Transverse colon (tissue), 4 donors: ENCODE data around the gene CNTN4. TPM values are rescaled to one million over a fixed set of nuclear protein-coding genes. Genes with fewer than 3 reads are reported as not detected.

Experiments
- DNase-seq: peaks from one replicate; pipeline ENCODE4 v3.0.0-alpha.2; 2019
- H3K27ac ChIP-seq, 4 donors: fragments of 200-600 bp; sonication (generic); 2 replicates each; pipeline ENCODE4 v1.5.1; 2016 to 2018; ENCODE audit warnings: inconsistent platforms in 4 of 4
- H3K27me3 ChIP-seq: fragments of 200-600 bp; sonication (generic); 2 replicates; pipeline ENCODE4 v1.5.1; 2017; ENCODE audit warnings: inconsistent platforms
- H3K36me3 ChIP-seq, 4 donors: fragments of 200-600 bp; sonication (generic); 2 replicates each; pipeline ENCODE4 v1.5.1; 2017 to 2019; ENCODE audit warnings: inconsistent platforms in 4 of 4
- H3K4me1 ChIP-seq, 4 donors: fragments of 200-600 bp; sonication (generic); 2 replicates each; pipeline ENCODE4 v1.5.1; 2017 to 2020; ENCODE audit warnings: inconsistent platforms in 4 of 4
- H3K4me3 ChIP-seq, 4 donors: fragments of 200-600 bp; sonication (generic); 1 replicate in 1 of 4; 2 replicates in 3 of 4; pipeline versions ENCODE4 v1.5.1 to v1.6.1; 2017 to 2019; ENCODE audit warnings: inconsistent platforms in 4 of 4
- H3K9me3 ChIP-seq, 2 donors: fragments of 200-600 bp; sonication (generic); 2 replicates each; pipeline ENCODE4 v1.5.1; 2017 to 2019; ENCODE audit warnings: inconsistent platforms in 2 of 2
- CTCF ChIP-seq, 5 experiments: fragments of 200-600 bp in 3 of 5; fragments of 450-650 bp in 2 of 5; sonication (generic) in 3 of 5; IDR thresholded peaks; 1 replicate in 2 of 5; 2 replicates in 3 of 5; pipeline ENCODE4 v1.5.1; 2016 to 2017; ENCODE audit warnings: antibody characterized with exemption in 5 of 5, inconsistent platforms in 3 of 5, mild to moderate bottlenecking in 2 of 5, moderate library complexity in 1 of 5
- EP300 ChIP-seq: sonication (generic); formaldehyde crosslinking; IDR thresholded peaks from one replicate; pipeline ENCODE4 v1.6.1; 2017; ENCODE audit warnings: antibody characterized with exemption, low read depth
- POLR2A ChIP-seq: fragments of 450-650 bp; IDR thresholded peaks from one replicate; pipeline ENCODE4 v1.6.1; 2016; ENCODE audit warnings: antibody characterized with exemption, mild to moderate bottlenecking, moderate library complexity
- POLR2AphosphoS5 ChIP-seq, 3 donors: sonication (generic); formaldehyde crosslinking; IDR thresholded peaks; one replicate each; pipeline ENCODE4 v1.6.1; 2016; ENCODE audit warnings: antibody characterized with exemption in 3 of 3
- WGBS, 2 donors: methylation state at CpG; one replicate each; pipeline ENCODE4 v1.1.5; 2018; ENCODE audit warnings: low coverage in 1 of 2; 5-methylcytosine and 5-hydroxymethylcytosine counted together
- in situ Hi-C, 4 donors: fragments of 200-750 bp; cut with MboI; loops; one replicate each; pipeline versions ENCODE4 v1.15.0 to v1.15.1; 2017; ENCODE audit warnings: low sequenced_read_pairs in 3 of 4, low pct_ligation_motif_present in 1 of 4, low pct_unique_long_range_greater_than_20kb in 1 of 4
- intact Hi-C: fragments of 100-400 bp; cut with DNase I; formaldehyde crosslinking; loops from one replicate; pipeline ENCODE4 v1.15.1; 2023; ENCODE audit warnings: low total_unique reads
- total RNA-seq, 4 donors: library from RNA; depleted of rRNA; stranded (reverse); fragments of >200 nt; gene quantifications; one replicate each; pipeline ENCODE4 v1.1.0, GENCODE V29; 2016

CNTN4 gene
- total RNA-seq, 4 donors from 2014 or later = 17.6 to 49.0 (median 17.8) TPM

- H3K36me3 ChIP-seq = no peaks in the 10 kb centered on the region
- H3K27me3 ChIP-seq = no peaks in the 10 kb centered on the region
- no peak for DNase-seq
- no peaks in the 10 kb centered on the region for H3K9me3 ChIP-seq
- peaks cover 0 to 7% (median 3%) of the 10 kb centered on the region in 4 donors for H3K4me1 ChIP-seq
- in situ Hi-C loops (no loop called here), intact Hi-C loops (no loop called here)
- WGBS, 2 donors = 20 to 35% methylated on average over 3 of the region's 3 CpGs
- no peak overlapping the region for H3K27ac ChIP-seq
- no peak for TF ChIP-seq EP300
- H3K4me3 ChIP-seq = no peak overlapping the region
Observed at GRCh38 chr3:2578560-2578959, 479.9 kb downstream of the CNTN4 start.

- no peaks in the 10 kb centered on the region for H3K9me3 ChIP-seq
- intact Hi-C loops (no loop called here), in situ Hi-C loops (no loop called here)
- no peaks in the 10 kb centered on the region for H3K36me3 ChIP-seq
- DNase-seq = peak; percentile 14
- WGBS, 2 donors = 22 to 35% methylated on average over 3 to 4 of the region's 4 CpGs
- H3K4me3 ChIP-seq = no peak overlapping the region
- TF ChIP-seq EP300 (no peak), POLR2AphosphoS5 (IDR thresholded peaks at IDR 0.05) (peak in 1 of 3 donors; percentile 11)
- no peaks in the 10 kb centered on the region for H3K27me3 ChIP-seq
- no peak overlapping the region for H3K27ac ChIP-seq
- H3K4me1 ChIP-seq = peaks cover 0 to 7% (median 3%) of the 10 kb centered on the region in 4 donors
Observed at GRCh38 chr3:2579206-2579605, 480.5 kb downstream of the CNTN4 start.

GRCh38 chr3:2583046-2583445 is 484.4 kb downstream of the CNTN4 start:
- H3K9me3 ChIP-seq = no peaks in the 10 kb centered on the region
- in situ Hi-C loops = no loop called here
- no peak overlapping the region for H3K4me3 ChIP-seq
- intact Hi-C loops = no loop called here
- no peaks in the 10 kb centered on the region for H3K27me3 ChIP-seq
- TF ChIP-seq CTCF (IDR thresholded peaks at IDR 0.05) = no peak
- no peak for TF ChIP-seq POLR2AphosphoS5 (IDR thresholded peaks at IDR 0.05)
- no peak for TF ChIP-seq POLR2A
- no peak for TF ChIP-seq EP300
- WGBS, 2 donors = 71 to 83% methylated on average over 2 of the region's 2 CpGs
- H3K4me1 ChIP-seq = peaks cover 0 to 7% (median 3%) of the 10 kb centered on the region in 4 donors
- H3K27ac ChIP-seq = no peak overlapping the region
- H3K36me3 ChIP-seq = no peaks in the 10 kb centered on the region
- no peak for DNase-seq

- in situ Hi-C loops = no loop called here
- no peak for TF ChIP-seq POLR2A
- no peak for TF ChIP-seq CTCF (IDR thresholded peaks at IDR 0.05)
- TF ChIP-seq POLR2AphosphoS5 (IDR thresholded peaks at IDR 0.05) = no peak
- no peak for TF ChIP-seq EP300
- no peaks in the 10 kb centered on the region for H3K36me3 ChIP-seq
- intact Hi-C loops = loop anchor here (2.0 kb wide), 1 partner anchor 73 kb away; no protein-coding TSS in a partner anchor
- no peaks in the 10 kb centered on the region for H3K27me3 ChIP-seq
- WGBS, 2 donors = 96 to 100% methylated on average over 3 to 6 of the region's 6 CpGs
- DNase-seq = no peak
- H3K4me3 ChIP-seq = no peak overlapping the region
- no peak overlapping the region for H3K27ac ChIP-seq
- H3K4me1 ChIP-seq = peaks cover 0 to 6% (median 0%) of the 10 kb centered on the region in 4 donors
- no peaks in the 10 kb centered on the region for H3K9me3 ChIP-seq
Observed at GRCh38 chr3:2589336-2589969, 490.8 kb downstream of the CNTN4 start.

- WGBS, 2 donors = 68 to 83% methylated on average over 1 to 4 of the region's 4 CpGs
- Histone ChIP-seq H3K27me3 (no peaks in the 10 kb centered on the region), H3K4me3 (no peak overlapping the region), H3K9me3 (no peaks in the 10 kb centered on the region), H3K4me1 (peaks cover 0 to 22% (median 4%) of the 10 kb centered on the region in 4 donors), H3K36me3 (no peaks in the 10 kb centered on the region), H3K27ac (no peak overlapping the region)
- in situ Hi-C loops (no loop called here), intact Hi-C loops (no loop called here)
- TF ChIP-seq CTCF (IDR thresholded peaks at IDR 0.05) = no peak
- no peak for TF ChIP-seq EP300
- TF ChIP-seq POLR2A = no peak
- DNase-seq = no peak
Observed at GRCh38 chr3:2595486-2595885, 496.8 kb downstream of the CNTN4 start.
